H1 (cell line): ENCODE data around the gene SH3BP2. TPM values are rescaled to one million over a fixed set of nuclear protein-coding genes. Genes with fewer than 3 reads are reported as not detected.
A peak's percentile ranks its signal among the peaks of the same experiment; 100 is the strongest.

Experiments used
- CTCF ChIA-PET: fragments of 300-600 bp; sonication (Branson Sonifier 250); formaldehyde crosslinking; loops from one replicate; lab custom pipeline; 2021; ENCODE audit not compliant: partially characterized antibody; lab: Charles Lee
- POLR2A ChIA-PET: fragments of 300-600 bp; sonication (Branson Sonifier 250); formaldehyde crosslinking; loops from one replicate; lab custom pipeline; 2021; ENCODE audit warnings: inconsistent platforms; ENCODE audit not compliant: partially characterized antibody; lab: Charles Lee
- DNase-seq, 2 experiments: peaks; one replicate each; pipeline versions ENCODE4 v3.0.0 to v3.0.0-alpha.2; 2010 to 2022; ENCODE audit warnings: low spot score in 2 of 2, low read depth in 1 of 2, mixed read lengths in 1 of 2
- FAIRE-seq: peaks from 2 replicates; lab custom pipeline; 2011; peaks lifted over from hg19 to GRCh38; lab: Jason Lieb, UNC
- H2AFZ ChIP-seq: 2 replicates; pipeline ENCODE4 v1.8.1; 2012; ENCODE audit warnings: low read length, inconsistent platforms
- H2AK5ac ChIP-seq: 2 replicates; pipeline ENCODE4 v1.6.1; 2013; ENCODE audit warnings: low read depth, low read length
- H2BK120ac ChIP-seq: replicated peaks from 2 replicates; pipeline ENCODE3; 2013; ENCODE audit warnings: low read depth, low read length, inconsistent platforms
- H2BK12ac ChIP-seq: 2 replicates; pipeline ENCODE4 v1.6.1; 2013; ENCODE audit warnings: low read depth, low read length
- H2BK15ac ChIP-seq: 2 replicates; pipeline ENCODE4 v1.6.1; 2013; ENCODE audit warnings: low read length
- H2BK20ac ChIP-seq: 2 replicates; pipeline ENCODE4 v1.6.1; 2013; ENCODE audit warnings: low read length
- H2BK5ac ChIP-seq: 2 replicates; pipeline ENCODE4 v1.6.1; 2013; ENCODE audit warnings: low read depth, low read length
- H3K14ac ChIP-seq: 2 replicates; pipeline ENCODE4 v1.6.1; 2013; ENCODE audit warnings: inconsistent platforms; ENCODE audit not compliant: insufficient read length
- H3K18ac ChIP-seq: 2 replicates; pipeline ENCODE4 v1.6.1; 2013; ENCODE audit warnings: low read length; ENCODE audit errors: extremely low read depth
- H3K23ac ChIP-seq: 2 replicates; pipeline ENCODE4 v1.6.1; 2013; ENCODE audit warnings: inconsistent platforms; ENCODE audit not compliant: insufficient read length
- H3K23me2 ChIP-seq: 2 replicates; pipeline ENCODE4 v1.6.1; 2013; ENCODE audit warnings: low read depth, low read length
- H3K27ac ChIP-seq: 2 replicates; pipeline ENCODE4 v1.6.1; 2011; ENCODE audit warnings: low read depth, low read length, inconsistent platforms
- H3K27me3 ChIP-seq, 4 experiments: replicated peaks in 1 of 4; 1 replicate in 1 of 4; 2 replicates in 3 of 4; pipeline versions ENCODE4 v1.6.1 to v1.8.1; 2011 to 2013; ENCODE audit warnings: low read length in 3 of 4, mild to moderate bottlenecking in 3 of 4, inconsistent platforms in 2 of 4, mixed read lengths in 2 of 4, moderate library complexity in 1 of 4; ENCODE audit not compliant: control insufficient read depth in 3 of 4, insufficient read depth in 3 of 4; ENCODE audit errors: extremely low read depth in 1 of 4
- H3K36me3 ChIP-seq, 4 experiments: 2 replicates each; pipeline versions ENCODE4 v1.6.1 to v1.8.1; 2011 to 2013; ENCODE audit warnings: mild to moderate bottlenecking in 4 of 4, low read length in 3 of 4, moderate library complexity in 2 of 4, control low read depth in 1 of 4, inconsistent platforms in 1 of 4; ENCODE audit not compliant: insufficient read depth in 4 of 4, control insufficient read depth in 2 of 4
- H3K4ac ChIP-seq: replicated peaks from 2 replicates; pipeline ENCODE3; 2013; ENCODE audit warnings: low read length, low read depth, mixed read lengths, inconsistent platforms; ENCODE audit not compliant: insufficient read length
- H3K4me1 ChIP-seq, 4 experiments: replicated peaks in 1 of 4; 1 replicate in 1 of 4; 2 replicates in 3 of 4; pipeline versions ENCODE4 v1.6.1 to v1.8.1; 2011 to 2013; ENCODE audit warnings: low read length in 3 of 4, inconsistent platforms in 2 of 4, mixed read lengths in 1 of 4; ENCODE audit not compliant: insufficient read depth in 4 of 4, control insufficient read depth in 3 of 4
- H3K4me2 ChIP-seq, 2 experiments: 2 replicates each; pipeline versions ENCODE4 v1.6.1 to v1.8.1; 2011 to 2013; ENCODE audit warnings: low read depth in 2 of 2, low read length in 2 of 2, control low read depth in 1 of 2, inconsistent platforms in 1 of 2, mild to moderate bottlenecking in 1 of 2; ENCODE audit not compliant: insufficient read depth in 1 of 2
- H3K4me3 ChIP-seq, 4 experiments: fragments of 200-600, 300-600 bp in 1 of 4; sonication (generic), shearing (Covaris generic), sonication (Bioruptor Twin) in 1 of 4; 2 replicates each; pipeline versions ENCODE4 v1.5.1 to v1.8.1; 2011 to 2016; ENCODE audit warnings: low read length in 4 of 4, low read depth in 3 of 4, control low read depth in 2 of 4, inconsistent platforms in 2 of 4, mild to moderate bottlenecking in 2 of 4, mixed read lengths in 1 of 4, moderate library complexity in 1 of 4; ENCODE audit not compliant: insufficient read depth in 2 of 4; ENCODE audit errors: extremely low read depth in 1 of 4
- H3K56ac ChIP-seq: replicated peaks from 2 replicates; pipeline ENCODE3; 2013; ENCODE audit warnings: low read depth, mild to moderate bottlenecking, mixed read lengths, low read length, inconsistent platforms; ENCODE audit not compliant: insufficient read length
- H3K79me1 ChIP-seq: 2 replicates; pipeline ENCODE4 v1.6.1; 2013; ENCODE audit warnings: low read depth, low read length, control low read depth
- H3K79me2 ChIP-seq, 2 experiments: 2 replicates each; pipeline versions ENCODE4 v1.6.1 to v1.8.1; 2012 to 2013; ENCODE audit warnings: low read length in 2 of 2, mild to moderate bottlenecking in 2 of 2, inconsistent platforms in 1 of 2; ENCODE audit not compliant: insufficient read depth in 2 of 2, control insufficient read depth in 1 of 2
- H3K9ac ChIP-seq, 4 experiments: replicated peaks in 1 of 4; 1 replicate in 1 of 4; 2 replicates in 3 of 4; pipeline versions ENCODE4 v1.6.1 to v1.8.1; 2011 to 2013; ENCODE audit warnings: low read depth in 3 of 4, low read length in 3 of 4, control low read depth in 2 of 4, mild to moderate bottlenecking in 2 of 4, moderate library complexity in 2 of 4, inconsistent platforms in 1 of 4; ENCODE audit errors: extremely low read depth in 1 of 4
- H3K9me3 ChIP-seq, 2 experiments: 2 replicates each; pipeline versions ENCODE4 v1.6.1 to v1.8.1; 2012 to 2013; ENCODE audit warnings: mild to moderate bottlenecking in 2 of 2, moderate library complexity in 2 of 2, control low read depth in 1 of 2, inconsistent platforms in 1 of 2, low read depth in 1 of 2, low read length in 1 of 2, mixed read lengths in 1 of 2; ENCODE audit not compliant: insufficient read depth in 2 of 2
- H4K20me1 ChIP-seq, 2 experiments: replicated peaks in 1 of 2; 2 replicates each; pipeline versions ENCODE3 to v1.8.1; 2011 to 2013; ENCODE audit warnings: inconsistent platforms in 2 of 2, low read length in 2 of 2, mild to moderate bottlenecking in 1 of 2; ENCODE audit not compliant: insufficient read depth in 2 of 2, control insufficient read depth in 1 of 2
- H4K5ac ChIP-seq: 2 replicates; pipeline ENCODE4 v1.6.1; 2013; ENCODE audit warnings: low read length, low read depth, mixed read lengths, inconsistent platforms; ENCODE audit not compliant: insufficient read length
- H4K8ac ChIP-seq: 2 replicates; pipeline ENCODE4 v1.8.0; 2013; ENCODE audit warnings: mild to moderate bottlenecking, moderate library complexity, low read length, inconsistent platforms; ENCODE audit not compliant: insufficient read depth; ENCODE audit errors: extremely low read depth
- H4K91ac ChIP-seq: replicated peaks from 2 replicates; pipeline ENCODE3; 2013; ENCODE audit warnings: low read length, mixed read lengths, inconsistent platforms; ENCODE audit not compliant: insufficient read length
- CEBPB ChIP-seq: IDR thresholded peaks from 2 replicates; pipeline ENCODE4 v1.6.1; 2012; ENCODE audit warnings: low read depth, low read length
- RNF2 ChIP-seq: fragments of 200-900, 300-1000 bp; sonication (generic); IDR thresholded peaks from 2 replicates; pipeline ENCODE4 v1.7.1; 2016; ENCODE audit warnings: borderline replicate concordance, low read depth, mild to moderate bottlenecking, antibody characterized with exemption, low read length; ENCODE audit not compliant: poor library complexity, severe bottlenecking; ENCODE audit errors: missing control alignments
- SRF ChIP-seq: IDR thresholded peaks from 2 replicates; pipeline ENCODE4 v1.6.1; 2011; ENCODE audit warnings: mild to moderate bottlenecking, low read depth, low read length, moderate library complexity
- TAF7 ChIP-seq: optimal IDR thresholded peaks from 2 replicates; pipeline ENCODE3; 2011; ENCODE audit warnings: low read depth, mild to moderate bottlenecking, inconsistent platforms, low read length, moderate library complexity, borderline replicate concordance
- WGBS, 2 experiments: shearing (Covaris generic) in 1 of 2; methylation state at CpG; one replicate each; pipeline versions ENCODE4 v1.1.6 to v1.1.7; 2013 to 2015; ENCODE audit warnings: low lambda C conversion rate in 2 of 2, mixed read lengths in 2 of 2, inconsistent platforms in 1 of 2, low coverage in 1 of 2, missing lambda C conversion rate in 1 of 2; ENCODE audit not compliant: insufficient replicate concordance in 2 of 2, insufficient coverage in 1 of 2, insufficient read length in 1 of 2; ENCODE audit errors: extremely low coverage in 1 of 2, missing lambda C conversion rate in 1 of 2; 5-methylcytosine and 5-hydroxymethylcytosine counted together
- polyA plus RNA-seq, 7 experiments: library from polyadenylated mRNA; depleted of rRNA in 3 of 7; stranded (reverse) in 5 of 7; unstranded in 2 of 7; fragments of >200 nt in 5 of 7; fragments of 200-250 nt in 2 of 7; gene quantifications; 1 replicate in 5 of 7; 2 replicates in 1 of 7; 4 replicates in 1 of 7; pipeline versions ENCODE4 v1.2.1 to v1.2.3, GENCODE V29; 2011 to 2013; ENCODE audit warnings: missing spikeins in 2 of 7, mixed read lengths in 2 of 7
- total RNA-seq: library from RNA; stranded (reverse); fragmentation: NEBNext Ultra II Directional; extraction: Animal tissue kit (Norgen Biotek cat#: 25700); gene quantifications from 2 replicates; pipeline ENCODE4 v1.2.1, GENCODE V29; 2021

The SH3BP2 gene
- total and polyA plus RNA-seq, 2 of the 8 experiments (the other 6 are each of a cell fraction or from before 2014, with no cell fraction given) = 27.4 to 31.4 TPM

DNA sequence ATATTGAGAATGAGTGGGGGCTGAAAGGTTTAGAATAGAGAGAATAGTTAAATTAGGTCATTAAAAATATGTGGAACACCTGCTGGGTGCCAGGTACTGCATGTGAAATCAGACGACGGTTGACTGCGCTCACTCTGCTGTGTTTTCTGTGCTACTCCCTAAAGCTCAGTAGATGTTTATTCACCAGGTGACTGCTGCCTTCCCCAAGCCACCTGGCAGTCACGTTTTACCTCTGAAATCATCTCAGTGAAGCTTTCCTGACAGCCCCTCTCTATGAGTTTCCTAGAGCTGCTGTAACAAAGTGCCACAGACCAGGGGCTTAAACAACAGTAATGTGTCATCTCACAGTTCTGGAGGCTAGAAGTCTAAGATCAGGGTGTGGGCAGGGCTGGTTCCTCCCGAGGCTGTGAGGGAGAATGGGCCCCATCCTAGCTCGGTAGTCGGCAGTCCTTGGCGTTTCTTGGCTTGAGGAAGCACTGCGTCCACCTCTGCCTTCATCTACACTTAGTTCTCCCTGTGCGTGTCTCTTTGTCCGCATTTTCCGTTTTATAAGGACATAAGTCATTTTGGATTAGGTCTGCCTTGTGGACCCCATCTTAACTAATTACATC lies 76.1 kb downstream of the SH3BP2 start:
- H3K23ac ChIP-seq = no peak overlapping the region
- H2BK12ac ChIP-seq = no peak overlapping the region
- H3K79me1 ChIP-seq = peaks cover 8% of the 10 kb centered on the region; the same call in 1 of the 2 replicates
- H4K8ac ChIP-seq = no peak overlapping the region
- no peak overlapping the region for H3K4me3 ChIP-seq
- H3K4me2 ChIP-seq = peak overlapping the region in 1 of 2 experiments; percentile 68; a peak in 1 of 4 replicates
- H2BK120ac ChIP-seq = no peak overlapping the region
- H2AK5ac ChIP-seq = no peak overlapping the region
- no peak overlapping the region for H3K56ac ChIP-seq
- H3K79me2 ChIP-seq = peaks cover 9 to 89% of the 10 kb centered on the region in 2 experiments
- H3K4me1 ChIP-seq = peaks cover 3 to 18% (median 11%) of the 10 kb centered on the region in 4 experiments; a peak in 5 of 7 replicates
- H3K18ac ChIP-seq = 0 out of 2 replicates have a peak overlapping the region, but pooled peaks have one; percentile 21
- peaks cover 3 to 9% of the 10 kb centered on the region in 2 experiments for H4K20me1 ChIP-seq
- no peaks in the 10 kb centered on the region for H3K23me2 ChIP-seq
- no peak overlapping the region for H4K91ac ChIP-seq
- H2AFZ ChIP-seq = no peak overlapping the region
- no peak overlapping the region for H3K27ac ChIP-seq
- TF ChIP-seq SRF = 0 out of 2 replicates have a peak, but pooled peaks have one; percentile 44
- no peak for TF ChIP-seq CEBPB
- no peak for TF ChIP-seq RNF2
- TF ChIP-seq TAF7 = no peak
- 83% methylated on average over 12 of the region's 12 CpGs; no CpG with 5 or more reads in 1 of the 2 experiments for WGBS, 2 experiments
- POLR2A ChIA-PET = interaction anchor here (1.7 kb wide), 1 partner anchor 50 kb away, joined by 4 read pairs; no protein-coding TSS in a partner anchor
- peak overlapping the region; percentile 42; the same call in 1 of the 2 replicates for H2BK5ac ChIP-seq
- H3K27me3 ChIP-seq = no peaks in the 10 kb centered on the region
- no peak overlapping the region for H3K4ac ChIP-seq
- DNase-seq (no peak), FAIRE-seq (no peak)
- no peak overlapping the region for H3K14ac ChIP-seq
- H3K9me3 ChIP-seq = no peaks in the 10 kb centered on the region
- H3K36me3 ChIP-seq = no peaks in the 10 kb centered on the region
- no peak overlapping the region for H2BK20ac ChIP-seq
- H3K9ac ChIP-seq = no peak overlapping the region
- CTCF ChIA-PET = interaction anchor here (2.6 kb wide), 1 partner anchor 9 kb away, joined by 7 read pairs; no protein-coding TSS in a partner anchor
- H2BK15ac ChIP-seq = 0 out of 2 replicates have a peak overlapping the region, but pooled peaks have one; percentile 31
- H4K5ac ChIP-seq = no peak overlapping the region
